ENCODE measurements around the gene ZNF587B. TPM values are rescaled to one million over a fixed set of nuclear protein-coding genes. Genes with fewer than 3 reads are reported as not detected.
"Not testable (repeated sequence)": the region's sequence is repeated elsewhere in the genome, so short reads cannot be mapped to it uniquely, and the experiment has no call there.

Gene ZNF587B
- total RNA-seq, 1 donor from 2014 or later, result 6.9 TPM

DNA sequence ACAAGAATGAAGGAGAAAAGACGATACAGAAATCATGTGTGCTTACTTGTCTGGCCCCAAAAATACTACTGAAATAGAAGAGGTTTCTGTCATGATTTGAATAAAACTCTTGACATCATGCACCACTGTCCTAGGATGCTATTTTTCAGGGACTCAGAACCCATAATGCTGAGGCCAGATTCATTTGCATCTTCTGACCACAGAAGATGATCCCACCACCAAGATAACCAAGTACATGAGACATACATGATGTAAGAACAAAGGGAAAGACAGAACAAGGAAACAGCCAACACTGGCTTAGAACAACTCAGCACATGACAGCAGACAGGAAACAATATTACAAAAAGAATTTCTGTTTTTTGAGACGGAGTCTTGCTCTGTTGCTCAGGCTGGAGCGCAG lies 17.9 kb upstream of the ZNF587B start:
- Mint-ChIP-seq H3K27me3 (ENCODE audit: low read depth) (no peaks in the 10 kb centered on the region), H3K36me3 (ENCODE audit: low read depth) (peaks cover 13% of the 10 kb centered on the region)
- TF ChIP-seq, protein P1, sequence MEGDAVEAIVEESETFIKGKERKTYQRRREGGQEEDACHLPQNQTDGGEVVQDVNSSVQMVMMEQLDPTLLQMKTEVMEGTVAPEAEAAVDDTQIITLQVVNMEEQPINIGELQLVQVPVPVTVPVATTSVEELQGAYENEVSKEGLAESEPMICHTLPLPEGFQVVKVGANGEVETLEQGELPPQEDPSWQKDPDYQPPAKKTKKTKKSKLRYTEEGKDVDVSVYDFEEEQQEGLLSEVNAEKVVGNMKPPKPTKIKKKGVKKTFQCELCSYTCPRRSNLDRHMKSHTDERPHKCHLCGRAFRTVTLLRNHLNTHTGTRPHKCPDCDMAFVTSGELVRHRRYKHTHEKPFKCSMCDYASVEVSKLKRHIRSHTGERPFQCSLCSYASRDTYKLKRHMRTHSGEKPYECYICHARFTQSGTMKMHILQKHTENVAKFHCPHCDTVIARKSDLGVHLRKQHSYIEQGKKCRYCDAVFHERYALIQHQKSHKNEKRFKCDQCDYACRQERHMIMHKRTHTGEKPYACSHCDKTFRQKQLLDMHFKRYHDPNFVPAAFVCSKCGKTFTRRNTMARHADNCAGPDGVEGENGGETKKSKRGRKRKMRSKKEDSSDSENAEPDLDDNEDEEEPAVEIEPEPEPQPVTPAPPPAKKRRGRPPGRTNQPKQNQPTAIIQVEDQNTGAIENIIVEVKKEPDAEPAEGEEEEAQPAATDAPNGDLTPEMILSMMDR (IDR thresholded peaks at IDR 0.05), result no peak

DNA sequence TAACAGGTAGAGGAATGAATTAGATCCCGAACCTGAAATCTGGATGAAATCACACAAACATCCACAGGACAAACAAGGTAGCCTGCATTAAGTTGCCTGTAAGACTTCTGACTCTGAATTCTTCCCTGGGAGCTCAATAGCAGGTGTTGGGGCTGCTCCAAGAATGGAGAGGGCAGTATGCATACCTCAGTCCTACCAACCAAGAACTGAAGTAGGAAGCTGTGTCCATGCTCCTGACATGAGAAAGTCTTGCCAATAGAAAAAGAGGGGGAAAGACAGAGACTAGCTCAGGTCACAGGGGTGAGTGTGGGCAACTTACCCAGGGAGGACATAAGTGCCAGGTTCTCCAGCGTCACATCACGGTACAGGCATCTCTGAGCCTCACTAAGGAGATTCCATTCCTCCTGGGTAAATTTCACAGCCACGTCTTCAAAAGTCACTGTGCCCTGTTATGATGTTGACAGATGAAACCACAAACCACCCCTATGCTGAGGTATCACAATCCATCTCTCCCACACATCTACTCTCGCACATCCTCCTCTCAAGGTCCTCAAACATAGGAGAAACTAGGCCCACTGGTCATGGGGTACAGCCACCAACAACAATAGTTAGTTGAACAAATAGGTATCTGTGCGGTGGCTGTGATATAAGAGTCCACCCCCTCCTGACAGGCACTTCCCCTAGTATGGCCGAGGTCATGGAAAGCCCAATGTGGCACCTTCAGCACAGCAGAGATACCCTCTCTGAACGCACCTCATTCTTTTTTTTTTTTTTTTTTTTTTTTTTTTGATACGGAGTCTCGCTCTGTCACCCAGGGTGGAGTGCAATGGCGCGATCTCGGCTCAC lies 16.9 kb upstream of the ZNF587B start:
- Mint-ChIP-seq H3K4me1 (ENCODE audit: low read depth) (peaks cover 31% of the 10 kb centered on the region), H3K4me3 (ENCODE audit: unreplicated experiment) (peak overlapping the region; percentile 16), H3K36me3 (ENCODE audit: low read depth) (peaks cover 13% of the 10 kb centered on the region)
- not testable (repeated sequence) for H3K27ac Mint-ChIP-seq (ENCODE audit: unreplicated experiment); DNase-seq (ENCODE audit: low spot score); H3K27me3 Mint-ChIP-seq (ENCODE audit: low read depth); H3K9me3 Mint-ChIP-seq (ENCODE audit: low read depth)

More for the DNA sequence above, 17.9 kb upstream of the ZNF587B start:
- H3K27ac Mint-ChIP-seq (ENCODE audit: unreplicated experiment), result no peak overlapping the region
- no peaks in the 10 kb centered on the region for H3K9me3 Mint-ChIP-seq (ENCODE audit: low read depth)
- peaks cover 36% of the 10 kb centered on the region for H3K4me1 Mint-ChIP-seq (ENCODE audit: low read depth)
- DNase-seq (ENCODE audit: low spot score), result no peak
- H3K4me3 Mint-ChIP-seq (ENCODE audit: unreplicated experiment), result no peak overlapping the region

DNA sequence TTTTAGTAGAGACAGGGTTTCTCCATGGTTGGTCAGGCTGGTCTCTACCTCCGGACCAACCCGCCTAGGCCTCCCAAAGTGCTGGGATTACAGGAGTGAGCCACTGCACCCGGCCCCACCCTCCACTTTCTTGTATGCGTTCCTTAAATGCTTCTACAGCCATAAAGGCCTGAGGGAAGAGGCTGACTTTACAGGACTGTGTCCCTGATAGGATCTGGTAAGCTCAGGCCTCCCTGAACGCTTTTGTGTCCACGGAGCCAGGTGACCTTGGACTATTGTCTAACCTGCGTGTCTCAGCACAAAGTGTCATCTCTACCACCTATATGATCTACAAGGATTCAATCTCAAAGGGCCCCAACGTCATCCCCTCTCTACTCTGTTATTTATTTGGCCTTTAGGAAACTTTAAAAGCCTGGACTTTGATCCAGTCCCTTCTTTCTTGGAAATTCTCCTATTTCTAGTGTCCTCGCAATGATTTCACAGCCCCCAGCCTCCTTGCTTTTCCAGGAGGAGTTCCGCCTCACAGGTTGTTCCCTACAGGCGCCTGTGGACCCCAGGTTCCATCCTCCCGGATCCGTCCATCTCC lies 16.1 kb upstream of the ZNF587B start:
- H3K36me3 Mint-ChIP-seq (ENCODE audit: low read depth), result peaks cover 10% of the 10 kb centered on the region
- DNase-seq (ENCODE audit: low spot score), result no peak
- H3K27ac Mint-ChIP-seq (ENCODE audit: unreplicated experiment), result peak overlapping the region; percentile 87
- peaks cover 31% of the 10 kb centered on the region for H3K4me1 Mint-ChIP-seq (ENCODE audit: low read depth)
- peak overlapping the region; percentile 94 for H3K4me3 Mint-ChIP-seq (ENCODE audit: unreplicated experiment)
- no peaks in the 10 kb centered on the region for H3K27me3 Mint-ChIP-seq (ENCODE audit: low read depth)
- H3K9me3 Mint-ChIP-seq (ENCODE audit: low read depth), result no peaks in the 10 kb centered on the region
- TF ChIP-seq, protein P1 (IDR thresholded peaks at IDR 0.05), result no peak

DNA sequence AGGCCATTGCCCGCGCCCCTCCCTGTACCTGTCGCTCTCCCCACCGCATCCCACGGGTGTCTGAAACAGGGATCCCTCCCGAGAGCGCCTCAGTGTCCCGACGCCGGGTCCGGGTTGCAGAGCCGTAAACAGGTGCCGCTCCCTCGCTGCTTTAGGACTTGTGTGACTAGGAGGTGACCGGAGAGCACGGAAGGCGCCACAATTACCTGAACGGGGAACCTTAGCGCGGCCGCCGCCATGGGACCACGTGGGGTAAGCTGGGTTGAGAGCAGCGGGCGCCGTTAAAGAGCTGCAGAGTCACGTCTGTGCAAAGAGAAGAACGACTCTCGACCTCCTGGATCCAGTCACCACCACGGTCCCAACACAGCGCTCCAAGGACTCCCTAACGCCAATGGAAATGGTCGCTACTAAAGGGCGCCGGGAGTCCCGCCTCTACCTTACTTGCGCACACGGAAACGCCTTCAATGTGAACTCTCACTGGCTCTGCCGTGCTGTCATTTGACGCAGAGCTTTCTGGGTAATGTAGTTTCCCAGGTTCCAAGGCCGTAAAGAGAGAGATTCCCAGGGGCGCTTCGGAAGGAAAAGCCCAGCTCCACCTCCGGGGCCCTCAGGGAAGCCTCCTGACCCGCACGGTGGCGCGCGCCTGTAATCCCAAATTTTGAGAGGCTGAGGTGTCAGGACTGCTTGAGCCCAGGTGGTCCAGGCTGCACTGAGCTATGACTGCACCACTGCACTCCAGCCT lies 15.4 kb upstream of the ZNF587B start, which contains the start of gene ZNF552:
ZNF552 (minus strand) TSS at position 409 of the 742 bp plus-strand sequence; CDS start at position 239, 170 bp downstream.
- no peak for DNase-seq (ENCODE audit: low spot score)
- Mint-ChIP-seq H3K27ac (ENCODE audit: unreplicated experiment) (peak within 1 kb of the TSS; percentile 87), H3K36me3 (ENCODE audit: low read depth) (peaks cover 5% of the 10 kb centered on the region), H3K9me3 (ENCODE audit: low read depth) (no peaks in the 10 kb centered on the region), H3K4me3 (ENCODE audit: unreplicated experiment) (peak within 1 kb of the TSS; percentile 94), H3K4me1 (ENCODE audit: low read depth) (peaks cover 29% of the 10 kb centered on the region), H3K27me3 (ENCODE audit: low read depth) (no peaks in the 10 kb centered on the region)
- TF ChIP-seq, protein P1 (IDR thresholded peaks at IDR 0.05), result no peak

DNA sequence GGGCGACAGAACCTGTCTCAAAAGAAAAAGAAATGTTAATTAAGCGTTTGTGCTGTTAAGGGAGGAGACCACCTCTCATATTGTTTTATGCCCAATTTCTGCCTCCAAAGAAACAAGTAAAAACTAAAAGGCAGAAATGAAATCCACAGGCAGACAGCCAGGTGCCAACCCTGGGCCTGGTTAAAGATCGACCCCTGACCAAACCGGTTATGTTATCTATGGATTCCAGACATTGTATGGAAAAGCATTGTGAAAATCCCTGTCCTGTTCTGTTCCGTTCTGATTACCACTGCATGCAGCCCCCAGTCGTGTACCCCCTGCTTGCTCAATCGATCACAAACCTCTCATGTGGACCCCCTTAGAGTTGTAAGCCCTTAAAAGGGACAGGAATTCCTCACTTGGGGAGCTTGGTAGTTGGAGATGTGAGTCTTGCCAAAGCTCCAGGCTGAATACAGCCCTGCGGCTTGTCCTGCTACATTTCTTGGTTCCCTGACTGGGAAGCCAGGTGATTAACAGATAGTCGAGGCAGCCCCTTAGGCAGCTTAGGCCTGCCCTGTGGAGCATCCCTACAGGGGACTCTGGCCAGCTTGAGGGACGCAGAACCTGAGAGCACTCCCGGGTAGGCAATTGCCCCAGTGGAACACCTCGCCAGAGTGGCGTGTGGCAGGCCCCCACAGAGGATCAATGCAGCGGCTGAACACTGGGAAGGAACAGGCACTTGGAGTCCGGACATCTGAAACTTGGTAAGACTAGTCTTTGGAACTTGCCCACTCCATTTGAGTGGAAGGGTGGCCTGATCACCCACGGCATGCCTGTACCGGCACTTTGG lies 14.6 kb upstream of the ZNF587B start:
- H3K36me3 Mint-ChIP-seq (ENCODE audit: low read depth), result peaks cover 3% of the 10 kb centered on the region
- H3K4me3 Mint-ChIP-seq (ENCODE audit: unreplicated experiment), result peak overlapping the region; percentile 94
- H3K27me3 Mint-ChIP-seq (ENCODE audit: low read depth), result no peaks in the 10 kb centered on the region
- H3K4me1 Mint-ChIP-seq (ENCODE audit: low read depth), result peaks cover 36% of the 10 kb centered on the region
- H3K9me3 Mint-ChIP-seq (ENCODE audit: low read depth), result no peaks in the 10 kb centered on the region
- TF ChIP-seq, protein P1 (IDR thresholded peaks at IDR 0.05), result no peak
- H3K27ac Mint-ChIP-seq (ENCODE audit: unreplicated experiment), result peak overlapping the region; percentile 87
- no peak for DNase-seq (ENCODE audit: low spot score)
